ENCODE data around the gene IGSF3.

The IGSF3 gene

DNA sequence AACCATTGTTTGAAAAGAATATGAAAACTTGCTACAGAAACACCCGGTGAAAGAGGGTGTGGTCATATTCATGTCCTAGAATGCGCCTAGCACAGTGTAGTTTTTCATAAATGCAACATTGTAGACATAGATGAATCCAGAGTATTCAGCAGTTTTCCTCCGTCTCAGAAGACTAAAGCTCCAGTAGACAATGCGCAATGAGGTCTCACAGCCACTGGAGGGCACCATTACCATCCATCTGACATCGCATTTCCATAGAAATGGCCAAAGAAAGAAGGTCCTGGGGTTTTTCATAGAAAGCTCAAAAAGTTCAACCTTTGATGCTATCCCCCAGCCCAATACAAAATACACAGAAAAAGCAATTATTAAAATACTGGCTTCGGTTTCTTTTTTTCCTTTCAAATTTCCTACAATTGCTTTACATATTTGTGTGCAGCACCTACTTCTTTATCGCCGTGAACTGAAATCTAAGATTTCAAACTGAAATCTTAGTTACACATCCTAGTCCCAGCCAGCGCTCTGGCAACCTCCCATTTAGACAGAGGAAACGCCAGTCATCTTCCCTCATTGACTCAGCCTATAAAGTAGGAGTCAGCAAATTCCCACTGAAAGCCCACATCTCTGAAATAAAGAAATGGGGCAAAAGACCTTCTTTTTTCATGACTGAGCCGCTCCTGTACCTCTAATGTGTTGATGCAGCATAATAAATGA is 92.8 kb downstream of the IGSF3 start:
- no peaks in the 10 kb centered on the region for H3K36me3 ChIP-seq (ENCODE audit: insufficient read depth, low read length)
- peaks cover 3% of the 10 kb centered on the region for H3K79me2 ChIP-seq (ENCODE audit: control insufficient read depth, insufficient read depth, low read length, unreplicated experiment)
- no peaks in the 10 kb centered on the region for H3K27me3 ChIP-seq (ENCODE audit: insufficient read depth, low read length)
- H2AFZ ChIP-seq (ENCODE audit: low read length, unreplicated experiment), result peak overlapping the region; percentile 27
- H3K4me3 ChIP-seq (ENCODE audit: low read depth, low read length), result peak overlapping the region; percentile 16
- peaks cover 26% of the 10 kb centered on the region for H3K4me1 ChIP-seq (ENCODE audit: control insufficient read depth, insufficient read depth, low read length, unreplicated experiment)
- no peak overlapping the region for H3K27ac ChIP-seq (ENCODE audit: low read depth, low read length)

DNA sequence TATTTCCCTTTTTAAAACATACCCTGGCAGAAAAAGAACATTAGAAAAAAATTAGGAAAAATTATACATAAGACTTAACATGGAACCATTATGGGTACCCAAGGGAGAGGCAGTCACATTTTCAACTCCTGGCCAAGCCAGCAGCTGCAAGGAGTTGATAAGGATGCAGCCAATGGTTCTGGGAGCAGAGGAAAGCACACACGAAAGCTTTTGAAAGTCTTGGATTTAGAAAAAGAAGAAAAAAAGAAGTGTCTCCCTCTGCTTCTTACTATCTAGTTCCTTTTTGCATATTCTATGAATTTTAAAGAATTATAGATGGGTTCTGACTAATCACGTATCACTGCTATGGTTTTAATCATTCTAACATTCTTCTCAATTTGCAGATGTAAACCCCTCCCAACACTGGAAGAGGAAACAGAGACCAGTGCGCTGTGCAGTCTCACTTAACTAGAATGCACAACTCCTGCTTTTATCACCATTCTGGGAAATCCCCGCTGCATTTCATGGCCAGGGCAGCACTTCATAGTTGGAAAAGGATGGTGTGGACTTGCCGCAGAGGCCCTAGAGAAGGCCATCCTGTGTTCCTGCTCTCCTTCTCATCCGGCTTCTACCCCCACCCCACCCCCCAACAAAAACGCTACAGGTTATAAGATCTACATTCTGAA is 94.0 kb downstream of the IGSF3 start:
- H3K4me1 ChIP-seq (ENCODE audit: control insufficient read depth, insufficient read depth, low read length, unreplicated experiment), result peaks cover 28% of the 10 kb centered on the region
- H3K79me2 ChIP-seq (ENCODE audit: control insufficient read depth, insufficient read depth, low read length, unreplicated experiment), result peaks cover 15% of the 10 kb centered on the region
- H3K27ac ChIP-seq (ENCODE audit: low read depth, low read length), result no peak overlapping the region
- H2AFZ ChIP-seq (ENCODE audit: low read length, unreplicated experiment), result no peak overlapping the region
- no peaks in the 10 kb centered on the region for H3K27me3 ChIP-seq (ENCODE audit: insufficient read depth, low read length)
- no peaks in the 10 kb centered on the region for H3K36me3 ChIP-seq (ENCODE audit: insufficient read depth, low read length)
- no peak overlapping the region for H3K4me3 ChIP-seq (ENCODE audit: low read depth, low read length)

DNA sequence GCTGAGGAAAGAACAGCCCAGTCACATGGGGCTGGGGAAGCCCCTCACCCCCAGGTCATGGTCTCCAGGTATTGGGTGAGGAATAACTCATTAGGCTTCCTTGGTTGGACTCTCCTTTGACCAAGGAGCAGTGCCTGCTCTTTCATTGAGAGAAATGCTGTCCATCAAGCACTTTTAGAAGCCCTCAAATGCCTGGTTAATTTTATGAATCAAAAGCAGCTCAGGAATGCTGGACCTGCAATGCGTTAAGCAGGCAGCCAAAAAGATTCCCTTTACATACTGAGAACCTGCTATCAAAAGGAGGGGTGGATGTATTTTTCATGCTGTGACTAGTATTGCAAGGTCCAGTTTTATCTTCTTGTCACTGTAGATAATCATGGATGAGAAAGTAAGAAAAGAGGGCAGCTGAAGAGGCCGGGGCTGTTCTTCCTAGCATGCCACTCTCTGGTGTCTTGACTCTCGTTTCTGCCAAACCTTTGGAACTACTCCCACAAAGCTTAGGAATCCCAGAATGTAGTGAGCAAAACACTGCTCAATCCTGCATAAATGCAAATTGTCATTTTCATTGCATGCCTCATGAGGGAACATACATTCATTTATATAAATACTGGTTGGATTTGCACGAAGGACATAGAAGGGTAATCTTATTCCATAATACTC is 94.6 kb downstream of the IGSF3 start:
- H3K36me3 ChIP-seq (ENCODE audit: insufficient read depth, low read length), result no peaks in the 10 kb centered on the region
- no peak overlapping the region for H2AFZ ChIP-seq (ENCODE audit: low read length, unreplicated experiment)
- H3K27me3 ChIP-seq (ENCODE audit: insufficient read depth, low read length), result no peaks in the 10 kb centered on the region
- H3K27ac ChIP-seq (ENCODE audit: low read depth, low read length), result no peak overlapping the region
- H3K79me2 ChIP-seq (ENCODE audit: control insufficient read depth, insufficient read depth, low read length, unreplicated experiment), result peaks cover 21% of the 10 kb centered on the region
- H3K4me1 ChIP-seq (ENCODE audit: control insufficient read depth, insufficient read depth, low read length, unreplicated experiment), result peaks cover 31% of the 10 kb centered on the region
- no peak overlapping the region for H3K4me3 ChIP-seq (ENCODE audit: low read depth, low read length)

DNA sequence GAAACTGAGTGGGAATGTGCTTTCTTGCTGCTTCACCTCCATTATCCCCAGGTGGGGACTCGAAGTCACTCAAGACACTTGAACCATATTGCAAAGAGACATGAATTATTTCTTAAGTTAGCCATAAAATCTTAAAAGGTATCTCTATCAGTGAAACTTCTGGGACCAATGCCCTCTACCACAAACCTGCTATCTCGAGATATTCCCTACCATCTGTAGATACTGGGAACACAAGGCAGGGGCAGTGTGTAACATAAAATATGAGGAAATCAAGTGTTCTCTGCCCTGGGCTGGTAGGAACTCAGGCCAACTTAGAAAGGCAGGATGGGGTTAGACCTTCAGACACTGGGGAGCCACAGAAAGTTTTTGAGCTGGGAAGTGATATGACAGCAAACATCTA is 95.4 kb downstream of the IGSF3 start:
- Histone ChIP-seq H3K4me3 (ENCODE audit: low read depth, low read length) (no peak overlapping the region), H3K4me1 (ENCODE audit: control insufficient read depth, insufficient read depth, low read length, unreplicated experiment) (peaks cover 31% of the 10 kb centered on the region)

DNA sequence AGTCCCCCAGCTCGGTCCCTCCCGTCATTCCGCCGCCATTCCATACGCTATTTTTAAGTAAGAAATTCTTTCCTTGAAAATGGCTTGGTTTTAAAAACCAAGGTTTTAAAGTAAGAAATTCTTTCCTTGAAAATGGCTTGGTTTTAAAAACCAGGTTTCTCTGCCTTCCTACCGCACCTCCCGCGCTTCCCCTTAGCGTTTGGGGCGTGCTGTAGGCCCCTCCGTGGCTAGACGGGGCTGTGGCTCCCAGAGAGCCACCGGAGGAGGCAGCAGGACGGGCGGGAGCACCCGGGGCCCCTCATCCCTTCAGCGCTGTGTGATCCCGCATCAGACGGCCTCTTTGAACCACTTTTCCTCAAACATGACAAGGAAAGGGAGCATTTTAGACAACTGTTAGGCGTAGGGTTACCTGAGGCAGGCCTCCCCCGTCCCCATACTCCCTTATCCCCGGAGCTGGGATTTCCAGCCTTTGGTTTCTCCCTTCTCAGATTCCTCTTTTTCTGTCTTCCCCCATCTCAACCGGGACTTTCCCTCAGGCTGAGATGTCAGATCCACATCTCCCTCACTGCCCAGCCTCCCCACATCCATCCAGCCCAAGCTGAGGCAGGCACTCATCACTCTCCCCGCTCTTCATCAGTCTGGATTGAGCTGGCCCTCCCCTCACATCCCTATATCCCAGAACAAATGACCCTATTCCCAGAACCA is 96.2 kb downstream of the IGSF3 start:
- peak overlapping the region; percentile 37; the same call in 1 of the 2 replicates for H3K27ac ChIP-seq (ENCODE audit: low read depth, low read length)
- H3K27me3 ChIP-seq (ENCODE audit: insufficient read depth, low read length), result no peaks in the 10 kb centered on the region
- peak overlapping the region; percentile 55 for H2AFZ ChIP-seq (ENCODE audit: low read length, unreplicated experiment)
- peak overlapping the region; percentile 87 for H3K4me3 ChIP-seq (ENCODE audit: low read depth, low read length)
- peaks cover 32% of the 10 kb centered on the region for H3K4me1 ChIP-seq (ENCODE audit: control insufficient read depth, insufficient read depth, low read length, unreplicated experiment)
- H3K79me2 ChIP-seq (ENCODE audit: control insufficient read depth, insufficient read depth, low read length, unreplicated experiment), result peaks cover 27% of the 10 kb centered on the region
- no peaks in the 10 kb centered on the region for H3K36me3 ChIP-seq (ENCODE audit: insufficient read depth, low read length)

More for the DNA sequence above, 95.4 kb downstream of the IGSF3 start:
- peak overlapping the region; percentile 55 for H2AFZ ChIP-seq (ENCODE audit: low read length, unreplicated experiment)
- H3K36me3 ChIP-seq (ENCODE audit: insufficient read depth, low read length), result no peaks in the 10 kb centered on the region
- H3K27me3 ChIP-seq (ENCODE audit: insufficient read depth, low read length), result no peaks in the 10 kb centered on the region
- H3K27ac ChIP-seq (ENCODE audit: low read depth, low read length), result no peak overlapping the region
- H3K79me2 ChIP-seq (ENCODE audit: control insufficient read depth, insufficient read depth, low read length, unreplicated experiment), result peaks cover 24% of the 10 kb centered on the region

DNA sequence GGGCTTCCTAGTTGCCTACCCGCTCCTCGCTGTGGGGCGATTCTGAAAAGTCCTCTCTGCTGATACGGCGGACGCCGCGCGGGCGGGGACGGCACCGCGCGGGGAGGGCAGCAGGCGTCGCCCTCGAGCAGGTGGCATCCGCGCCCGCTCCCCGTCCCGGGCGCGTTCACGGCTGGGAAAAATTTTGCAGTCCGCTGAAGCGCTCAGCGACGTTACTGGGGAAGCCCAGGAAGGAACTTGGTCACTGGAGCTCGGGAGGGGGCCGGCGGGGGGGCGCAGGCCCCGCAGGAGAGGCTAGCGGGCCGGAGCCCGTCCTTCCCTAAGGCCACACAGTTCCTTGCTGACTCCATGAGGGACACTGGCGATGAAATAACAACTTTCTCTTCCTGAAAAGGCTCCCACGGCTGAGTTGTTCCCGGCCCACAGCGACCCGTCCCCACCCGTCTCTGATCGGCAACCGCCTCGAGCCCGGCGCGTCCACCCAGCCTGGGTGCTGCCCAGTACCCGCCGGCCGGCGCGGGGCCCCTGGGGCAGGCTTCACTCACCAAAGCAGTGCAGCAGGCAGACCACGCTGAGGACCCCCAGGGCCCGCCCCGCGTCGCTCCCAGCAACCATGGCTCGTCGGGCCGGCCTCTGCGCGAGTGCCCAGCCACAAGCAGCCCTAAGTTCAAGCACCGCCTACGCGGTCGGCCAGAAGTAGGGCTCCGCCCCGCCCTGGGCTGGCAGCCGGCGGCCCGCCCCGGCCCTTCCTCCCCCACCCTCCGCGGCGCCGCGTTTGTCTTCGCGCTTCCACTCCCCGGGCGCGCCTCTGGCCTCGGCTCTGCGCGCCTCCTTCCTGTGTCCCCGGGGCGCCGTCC is 96.9 kb downstream of the IGSF3 start, which contains the start of gene CD58:
Gene CD58, minus strand, starts transcription at position 669 of the 857 bp plus-strand sequence. Its CDS starts 54 bp downstream, at position 615.
- Histone ChIP-seq H3K27ac (ENCODE audit: low read depth, low read length) (peak within 1 kb of the TSS; percentile 67), H3K27me3 (ENCODE audit: insufficient read depth, low read length) (no peaks in the 10 kb centered on the region), H3K36me3 (ENCODE audit: insufficient read depth, low read length) (no peaks in the 10 kb centered on the region), H2AFZ (ENCODE audit: low read length, unreplicated experiment) (peak within 1 kb of the TSS; percentile 73), H3K4me3 (ENCODE audit: low read depth, low read length) (peak within 1 kb of the TSS; percentile 87), H3K79me2 (ENCODE audit: control insufficient read depth, insufficient read depth, low read length, unreplicated experiment) (peaks cover 29% of the 10 kb centered on the region), H3K4me1 (ENCODE audit: control insufficient read depth, insufficient read depth, low read length, unreplicated experiment) (peaks cover 40% of the 10 kb centered on the region)

DNA sequence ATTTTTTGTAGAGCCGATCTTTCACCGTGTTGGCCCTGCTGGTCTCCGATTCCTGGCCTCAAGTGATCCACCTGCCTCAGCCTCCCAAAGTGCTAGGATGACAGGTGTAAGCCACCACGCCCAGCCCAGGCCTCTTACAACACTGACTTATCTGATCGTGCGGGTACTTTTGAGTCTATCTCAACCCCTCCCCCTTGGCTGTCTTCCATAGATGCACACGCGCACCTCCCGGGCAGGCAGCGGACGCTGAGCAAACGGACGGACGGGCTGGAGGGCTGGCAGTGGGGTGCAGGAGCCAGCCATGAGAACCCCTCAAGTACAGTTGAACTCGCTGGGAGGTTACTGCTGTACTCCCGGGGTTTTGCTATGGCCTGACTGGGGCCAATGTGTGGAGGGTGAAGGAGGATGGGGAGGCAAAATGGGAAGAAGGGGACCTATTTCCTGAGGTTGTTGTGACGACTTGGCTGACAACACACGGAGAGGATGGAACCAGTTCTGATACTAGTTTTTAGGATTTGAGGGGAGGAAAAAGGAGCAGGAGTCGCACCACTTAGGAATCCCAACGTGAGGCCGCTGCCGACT is 97.7 kb downstream of the IGSF3 start:
- no peak overlapping the region for H3K27ac ChIP-seq (ENCODE audit: low read depth, low read length)
- peak overlapping the region; percentile 87 for H3K4me3 ChIP-seq (ENCODE audit: low read depth, low read length)
- H3K4me1 ChIP-seq (ENCODE audit: control insufficient read depth, insufficient read depth, low read length, unreplicated experiment), result peaks cover 39% of the 10 kb centered on the region
- H3K79me2 ChIP-seq (ENCODE audit: control insufficient read depth, insufficient read depth, low read length, unreplicated experiment), result peaks cover 36% of the 10 kb centered on the region
- no peak overlapping the region for H2AFZ ChIP-seq (ENCODE audit: low read length, unreplicated experiment)
- H3K36me3 ChIP-seq (ENCODE audit: insufficient read depth, low read length), result no peaks in the 10 kb centered on the region
- no peaks in the 10 kb centered on the region for H3K27me3 ChIP-seq (ENCODE audit: insufficient read depth, low read length)

DNA sequence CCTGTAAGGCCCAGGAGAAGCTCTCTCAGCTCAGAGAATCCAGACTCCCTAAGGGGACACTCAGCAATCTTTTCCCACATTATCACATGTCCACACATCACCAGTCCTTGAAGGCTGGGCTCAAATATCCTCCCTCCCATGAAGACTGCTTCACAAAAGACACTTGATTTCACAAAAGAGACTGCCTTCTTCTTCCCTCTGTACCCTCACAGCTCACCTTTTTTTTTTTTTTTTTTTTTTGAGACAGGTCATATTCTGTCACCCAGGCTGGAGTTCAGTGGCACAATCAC is 98.2 kb downstream of the IGSF3 start:
- H2AFZ ChIP-seq (ENCODE audit: low read length, unreplicated experiment), result no peak overlapping the region
- no peak overlapping the region for H3K27ac ChIP-seq (ENCODE audit: low read depth, low read length)
- H3K36me3 ChIP-seq (ENCODE audit: insufficient read depth, low read length), result no peaks in the 10 kb centered on the region
- no peak overlapping the region; the same call in 1 of the 2 replicates for H3K4me3 ChIP-seq (ENCODE audit: low read depth, low read length)
- no peaks in the 10 kb centered on the region for H3K27me3 ChIP-seq (ENCODE audit: insufficient read depth, low read length)
- peaks cover 36% of the 10 kb centered on the region for H3K4me1 ChIP-seq (ENCODE audit: control insufficient read depth, insufficient read depth, low read length, unreplicated experiment)
- H3K79me2 ChIP-seq (ENCODE audit: control insufficient read depth, insufficient read depth, low read length, unreplicated experiment), result peaks cover 41% of the 10 kb centered on the region

DNA sequence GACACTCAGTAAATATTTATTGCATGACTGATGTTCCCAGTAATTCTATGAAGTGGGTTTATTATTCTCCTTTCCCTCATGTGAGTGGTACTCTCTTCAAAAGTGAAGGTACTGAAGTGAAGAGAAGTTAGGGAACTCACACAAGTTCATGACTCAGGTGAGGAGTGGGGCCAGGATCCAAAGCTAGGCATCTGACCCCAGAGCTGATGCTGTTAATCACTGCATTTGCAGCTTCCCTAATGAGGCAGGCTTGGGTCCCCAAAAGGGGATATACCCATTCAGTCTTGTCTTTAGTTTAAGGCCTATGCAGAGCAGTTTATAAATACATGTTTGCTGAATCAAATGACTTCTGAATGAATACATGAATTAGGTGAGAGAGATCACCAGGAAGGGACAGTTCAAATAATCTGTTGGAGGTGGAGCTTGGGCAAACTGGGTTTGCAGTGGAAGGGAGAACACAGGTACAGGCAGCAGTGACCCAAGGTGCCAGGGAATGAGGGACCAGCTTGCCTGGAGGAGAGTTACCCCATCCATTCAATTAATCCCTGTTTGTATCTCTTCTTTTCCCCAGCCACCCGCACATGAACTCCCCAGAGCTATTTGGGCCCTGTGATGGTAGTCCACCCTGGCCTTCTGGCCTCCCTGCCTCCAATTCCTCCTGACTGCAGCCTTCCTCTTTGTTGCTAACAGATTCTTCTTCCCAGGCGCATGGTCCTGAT is 98.7 kb downstream of the IGSF3 start:
- Histone ChIP-seq H3K27ac (ENCODE audit: low read depth, low read length) (no peak overlapping the region), H3K4me3 (ENCODE audit: low read depth, low read length) (peak overlapping the region; percentile 3; the same call in 1 of the 2 replicates), H3K36me3 (ENCODE audit: insufficient read depth, low read length) (no peaks in the 10 kb centered on the region), H3K27me3 (ENCODE audit: insufficient read depth, low read length) (no peaks in the 10 kb centered on the region), H3K79me2 (ENCODE audit: control insufficient read depth, insufficient read depth, low read length, unreplicated experiment) (peaks cover 46% of the 10 kb centered on the region), H3K4me1 (ENCODE audit: control insufficient read depth, insufficient read depth, low read length, unreplicated experiment) (peaks cover 31% of the 10 kb centered on the region), H2AFZ (ENCODE audit: low read length, unreplicated experiment) (no peak overlapping the region)

All from ACC112 (cell line).